PC-3 (cell line): ENCODE results near the gene BRF1. TPM values are rescaled to one million over a fixed set of nuclear protein-coding genes. Genes with fewer than 3 reads are reported as not detected.

Experiments
- ATAC-seq: fragments of 200-7000 bp; cut with Tn5 transposase; 2 replicates; pipeline ENCODE4 v1.9.1; 2020; ENCODE audit warnings: mild to moderate bottlenecking, moderate library complexity
- BruUV-seq: library from RNA; stranded (reverse); fragments of 400-500 nt; replicated peaks from 2 replicates; lab custom pipeline; 2021; lab: Mats Ljungman, UMichigan
- CTCF ChIA-PET: fragments of 300-600 bp; sonication (Branson Sonifier 250); formaldehyde crosslinking; loops from one replicate; lab custom pipeline; 2022; ENCODE audit warnings: antibody characterized with exemption; lab: Charles Lee
- POLR2A ChIA-PET: fragments of 300-600 bp; sonication (Branson Sonifier 250); formaldehyde crosslinking; loops from one replicate; lab custom pipeline; 2022; ENCODE audit warnings: antibody characterized with exemption; ENCODE audit not compliant: unreplicated experiment; lab: Charles Lee
- DNase-seq: peaks from one replicate; pipeline ENCODE4 v3.0.0-alpha.2; 2015
- H2AFZ ChIP-seq: fragments of 300-600 bp; sonication (generic); 2 replicates; pipeline ENCODE4 v1.6.0; 2016; ENCODE audit warnings: antibody characterized with exemption, low read length
- H3F3A ChIP-seq: fragments of 300-600 bp; sonication (generic); one replicate; pipeline ENCODE4 v1.6.0; 2017; ENCODE audit warnings: antibody characterized with exemption, low read length, control low read depth, mild to moderate bottlenecking; ENCODE audit not compliant: unreplicated experiment
- H3K27ac ChIP-seq: fragments of 300-600 bp; sonication (generic); 2 replicates; pipeline ENCODE4 v1.5.1; 2016; ENCODE audit warnings: mild to moderate bottlenecking, low read length
- H3K27me3 ChIP-seq: fragments of 300-600 bp; sonication (generic); 2 replicates; pipeline ENCODE4 v1.6.1; 2016; ENCODE audit warnings: low read length, mixed read lengths
- H3K36me3 ChIP-seq: fragments of 300-600 bp; sonication (generic); 2 replicates; pipeline ENCODE4 v1.6.1; 2016; ENCODE audit warnings: low read depth, mixed run types, low read length, mixed read lengths
- H3K4me1 ChIP-seq: fragments of 300-600 bp; sonication (generic); 2 replicates; pipeline ENCODE4 v1.5.1; 2016; ENCODE audit warnings: low read length; ENCODE audit not compliant: insufficient read depth
- H3K4me2 ChIP-seq: fragments of 300-600 bp; sonication (generic); 2 replicates; pipeline ENCODE4 v1.6.0; 2016; ENCODE audit warnings: low read length
- H3K4me3 ChIP-seq: fragments of 300-600 bp; sonication (generic); 2 replicates; pipeline ENCODE4 v1.5.1; 2016; ENCODE audit warnings: mild to moderate bottlenecking, low read length, mixed read lengths
- H3K79me2 ChIP-seq: fragments of 300-600 bp; sonication (generic); 2 replicates; pipeline ENCODE4 v1.6.1; 2017; ENCODE audit warnings: low read length, mixed read lengths
- H3K9ac ChIP-seq: fragments of 300-600 bp; sonication (generic); 2 replicates; pipeline ENCODE4 v1.6.0; 2016; ENCODE audit warnings: mild to moderate bottlenecking, low read length
- H3K9me2 ChIP-seq: fragments of 300-600 bp; sonication (generic); replicated peaks from 2 replicates; pipeline ENCODE4 v1.6.1; 2016; ENCODE audit warnings: mixed run types, low read length, mixed read lengths
- H3K9me3 ChIP-seq: fragments of 300-600 bp; sonication (generic); 2 replicates; pipeline ENCODE4 v1.6.1; 2016; ENCODE audit warnings: low read length, mixed read lengths
- H4K20me1 ChIP-seq: fragments of 300-600 bp; sonication (generic); 2 replicates; pipeline ENCODE4 v1.6.1; 2016; ENCODE audit warnings: low read length, mixed read lengths
- EZH2 ChIP-seq: fragments of 300-600 bp; sonication (generic); IDR thresholded peaks from one replicate; pipeline ENCODE4 v1.6.1; 2017; ENCODE audit warnings: antibody characterized with exemption, mild to moderate bottlenecking, low read length; ENCODE audit not compliant: unreplicated experiment
- EZH2phosphoT487 ChIP-seq: fragments of 300-600 bp; sonication (generic); IDR thresholded peaks from 2 replicates; pipeline ENCODE4 v1.6.1; 2018; ENCODE audit warnings: mild to moderate bottlenecking, antibody characterized with exemption, low read length, borderline replicate concordance
- intact Hi-C: fragments of 100-400 bp; cut with micrococcal nuclease; formaldehyde crosslinking; loops from 2 replicates; pipeline ENCODE4 v1.9.0; 2023
- total RNA-seq: library from RNA; depleted of rRNA; stranded (reverse); fragments of >200 nt; gene quantifications from 2 replicates; pipeline ENCODE4 v1.2.3, GENCODE V29; 2014
- TF ChIP-seq, protein P1 (sequence below): fragments of 300-600 bp; sonication (generic); conservative IDR thresholded peaks from 2 replicates; pipeline ENCODE4 v1.5.1; 2017; ENCODE audit warnings: antibody characterized with exemption, low read depth, mild to moderate bottlenecking, low read length

Gene BRF1
- total RNA-seq, 1 experiment from 2014 or later, result 55.8 TPM

- no peaks in the 10 kb centered on the region for H3K9me3 ChIP-seq
- no peaks in the 10 kb centered on the region for H3F3A ChIP-seq
- H3K9me2 ChIP-seq, result no peaks in the 10 kb centered on the region
- intact Hi-C loops, result no loop called here
- H3K27me3 ChIP-seq, result no peaks in the 10 kb centered on the region
- no peak overlapping the region for H3K4me2 ChIP-seq
- CTCF ChIA-PET, result no interaction called here
- H4K20me1 ChIP-seq, result peaks cover 8% of the 10 kb centered on the region; the same call in 1 of the 2 replicates
- no peak for ATAC-seq
- TF ChIP-seq EZH2 (no peak), EZH2phosphoT487 (no peak)
- TF ChIP-seq, protein P1, sequence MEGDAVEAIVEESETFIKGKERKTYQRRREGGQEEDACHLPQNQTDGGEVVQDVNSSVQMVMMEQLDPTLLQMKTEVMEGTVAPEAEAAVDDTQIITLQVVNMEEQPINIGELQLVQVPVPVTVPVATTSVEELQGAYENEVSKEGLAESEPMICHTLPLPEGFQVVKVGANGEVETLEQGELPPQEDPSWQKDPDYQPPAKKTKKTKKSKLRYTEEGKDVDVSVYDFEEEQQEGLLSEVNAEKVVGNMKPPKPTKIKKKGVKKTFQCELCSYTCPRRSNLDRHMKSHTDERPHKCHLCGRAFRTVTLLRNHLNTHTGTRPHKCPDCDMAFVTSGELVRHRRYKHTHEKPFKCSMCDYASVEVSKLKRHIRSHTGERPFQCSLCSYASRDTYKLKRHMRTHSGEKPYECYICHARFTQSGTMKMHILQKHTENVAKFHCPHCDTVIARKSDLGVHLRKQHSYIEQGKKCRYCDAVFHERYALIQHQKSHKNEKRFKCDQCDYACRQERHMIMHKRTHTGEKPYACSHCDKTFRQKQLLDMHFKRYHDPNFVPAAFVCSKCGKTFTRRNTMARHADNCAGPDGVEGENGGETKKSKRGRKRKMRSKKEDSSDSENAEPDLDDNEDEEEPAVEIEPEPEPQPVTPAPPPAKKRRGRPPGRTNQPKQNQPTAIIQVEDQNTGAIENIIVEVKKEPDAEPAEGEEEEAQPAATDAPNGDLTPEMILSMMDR, result no peak
- no peaks in the 10 kb centered on the region for H3K36me3 ChIP-seq
- H2AFZ ChIP-seq, result no peak overlapping the region
- peaks cover 51% of the 10 kb centered on the region for H3K79me2 ChIP-seq
- BruUV-seq, result no TSS peak
- H3K4me1 ChIP-seq, result no peaks in the 10 kb centered on the region
- no peak overlapping the region for H3K27ac ChIP-seq
- POLR2A ChIA-PET, result no interaction called here
- no peak overlapping the region for H3K4me3 ChIP-seq
- H3K9ac ChIP-seq, result no peak overlapping the region
- no peak for DNase-seq
Measured at GRCh38 chr14:105286759-105287144, 14.0 kb downstream of the BRF1 start.

DNA sequence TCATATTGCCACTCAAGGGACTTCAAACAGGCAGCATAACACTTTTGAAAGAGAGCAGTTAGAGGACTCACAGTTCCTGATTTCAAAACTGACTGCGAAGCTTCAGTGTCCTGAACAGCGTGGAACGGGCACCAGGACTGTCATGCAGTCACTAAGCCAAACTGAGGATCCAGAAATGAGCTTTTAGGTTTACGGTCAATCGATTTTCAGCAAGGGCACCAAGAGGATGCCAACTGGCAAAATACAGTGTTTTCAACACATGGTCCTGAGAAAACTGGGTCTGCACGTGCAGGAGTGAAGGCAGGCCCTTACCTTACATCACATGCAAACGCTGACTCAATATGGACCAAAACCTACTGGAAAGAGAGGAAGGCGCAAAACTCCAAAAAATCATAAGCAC, 15.6 kb downstream of the BRF1 start:
- Histone ChIP-seq H3K9ac (no peak overlapping the region), H2AFZ (no peak overlapping the region), H3F3A (no peaks in the 10 kb centered on the region), H3K4me1 (no peaks in the 10 kb centered on the region), H3K79me2 (peaks cover 46% of the 10 kb centered on the region), H3K9me3 (no peaks in the 10 kb centered on the region), H3K9me2 (no peaks in the 10 kb centered on the region), H3K36me3 (no peaks in the 10 kb centered on the region), H3K4me2 (no peak overlapping the region), H3K27ac (no peak overlapping the region), H3K4me3 (no peak overlapping the region), H3K27me3 (no peaks in the 10 kb centered on the region), H4K20me1 (peaks cover 3% of the 10 kb centered on the region; the same call in 1 of the 2 replicates)
- no peak for DNase-seq
- ChIA-PET CTCF (no interaction called here), POLR2A (no interaction called here)
- TSS peak; percentile 44 for BruUV-seq
- intact Hi-C loops, result no loop called here
- ATAC-seq, result no peak
- TF ChIP-seq, protein P1, result no peak
- TF ChIP-seq EZH2phosphoT487 (no peak), EZH2 (no peak)

- H3K4me2 ChIP-seq, result no peak overlapping the region
- H3K4me3 ChIP-seq, result no peak overlapping the region
- H3K27me3 ChIP-seq, result no peaks in the 10 kb centered on the region
- ATAC-seq, result no peak
- H3K9me3 ChIP-seq, result no peaks in the 10 kb centered on the region
- H3K27ac ChIP-seq, result no peak overlapping the region
- H3K79me2 ChIP-seq, result peaks cover 54% of the 10 kb centered on the region
- TF ChIP-seq, protein P1, result no peak
- no peak for TF ChIP-seq EZH2
- TF ChIP-seq EZH2phosphoT487, result no peak
- no peaks in the 10 kb centered on the region for H3K4me1 ChIP-seq
- H4K20me1 ChIP-seq, result peaks cover 3% of the 10 kb centered on the region; the same call in 1 of the 2 replicates
- no TSS peak for BruUV-seq
- intact Hi-C loops, result no loop called here
- POLR2A ChIA-PET, result no interaction called here
- no peak for DNase-seq
- H3K36me3 ChIP-seq, result no peaks in the 10 kb centered on the region
- no peaks in the 10 kb centered on the region for H3K9me2 ChIP-seq
- no peaks in the 10 kb centered on the region for H3F3A ChIP-seq
- CTCF ChIA-PET, result interaction anchor here (0.6 kb wide), 1 partner anchor 24 kb away, joined by 5 read pairs; no protein-coding TSS in a partner anchor
- H2AFZ ChIP-seq, result no peak overlapping the region
- no peak overlapping the region for H3K9ac ChIP-seq
Measured at GRCh38 chr14:105283899-105284298, 16.9 kb downstream of the BRF1 start.
